Limb (tissue), 2 donors: ENCODE results near the gene GLP2R.
"Not testable (repeated sequence)": the region's sequence is repeated elsewhere in the genome, so short reads cannot be mapped to it uniquely, and the experiment has no call there.

Source experiments
- DNase-seq, 2 donors: peaks; one replicate each; pipeline ENCODE4 v3.0.0-alpha.2; 2016; ENCODE audit errors: extremely low spot score in 2 of 2

Gene GLP2R, protein sequence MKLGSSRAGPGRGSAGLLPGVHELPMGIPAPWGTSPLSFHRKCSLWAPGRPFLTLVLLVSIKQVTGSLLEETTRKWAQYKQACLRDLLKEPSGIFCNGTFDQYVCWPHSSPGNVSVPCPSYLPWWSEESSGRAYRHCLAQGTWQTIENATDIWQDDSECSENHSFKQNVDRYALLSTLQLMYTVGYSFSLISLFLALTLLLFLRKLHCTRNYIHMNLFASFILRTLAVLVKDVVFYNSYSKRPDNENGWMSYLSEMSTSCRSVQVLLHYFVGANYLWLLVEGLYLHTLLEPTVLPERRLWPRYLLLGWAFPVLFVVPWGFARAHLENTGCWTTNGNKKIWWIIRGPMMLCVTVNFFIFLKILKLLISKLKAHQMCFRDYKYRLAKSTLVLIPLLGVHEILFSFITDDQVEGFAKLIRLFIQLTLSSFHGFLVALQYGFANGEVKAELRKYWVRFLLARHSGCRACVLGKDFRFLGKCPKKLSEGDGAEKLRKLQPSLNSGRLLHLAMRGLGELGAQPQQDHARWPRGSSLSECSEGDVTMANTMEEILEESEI

GRCh38 chr17:9825641-9826150 lies at the start of gene GLP2R:
TSS of gene GLP2R (plus strand) at chr17:9825924. CDS start at chr17:9826064, 140 bp downstream.
- no peak for DNase-seq

GRCh38 chr17:9776911-9777310 lies 48.8 kb upstream of the GLP2R start:
- DNase-seq, result no peak

DNA sequence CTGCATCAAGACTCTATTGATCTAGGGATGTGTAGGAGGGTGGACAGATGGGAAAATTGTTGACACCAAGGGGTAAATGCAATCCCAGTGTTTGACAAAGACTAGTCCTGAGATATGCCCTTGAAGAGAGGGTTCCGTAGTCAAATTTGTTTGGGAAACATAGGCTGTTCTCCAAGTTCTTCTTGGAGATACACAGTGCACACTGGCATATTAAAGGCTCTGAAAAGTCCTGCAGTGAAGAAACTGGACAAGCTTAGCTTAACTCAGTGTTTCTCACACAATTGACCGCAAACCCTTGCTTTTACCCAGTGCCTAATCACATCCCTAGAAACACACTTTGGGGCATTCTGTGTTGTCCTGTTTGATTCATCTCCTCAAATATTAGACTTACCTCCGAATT lies 45.2 kb upstream of the GLP2R start:
- DNase-seq, result no peak

- DNase-seq, result no peak
Observed at GRCh38 chr17:9783050-9783449, 42.7 kb upstream of the GLP2R start.

DNA sequence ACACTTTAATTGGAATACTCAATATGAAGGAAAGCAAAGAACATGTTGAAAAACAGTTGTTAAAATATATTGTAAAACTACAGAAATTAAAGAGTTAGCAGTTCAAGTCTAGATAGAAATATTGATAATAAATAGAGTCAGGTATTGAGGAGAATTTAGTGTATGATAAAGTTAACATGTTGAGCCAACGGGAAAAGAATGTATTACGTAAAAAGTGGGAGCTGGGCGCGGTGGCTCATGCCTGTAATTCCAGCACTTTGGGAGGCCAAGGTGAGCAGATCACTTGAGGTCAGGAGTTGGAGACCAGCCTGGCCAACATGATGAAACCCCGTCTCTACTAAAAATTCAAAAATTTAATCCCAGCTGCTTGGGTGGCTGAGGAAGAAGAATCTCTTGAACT lies 42.3 kb upstream of the GLP2R start:
- not testable (repeated sequence) for DNase-seq

DNA sequence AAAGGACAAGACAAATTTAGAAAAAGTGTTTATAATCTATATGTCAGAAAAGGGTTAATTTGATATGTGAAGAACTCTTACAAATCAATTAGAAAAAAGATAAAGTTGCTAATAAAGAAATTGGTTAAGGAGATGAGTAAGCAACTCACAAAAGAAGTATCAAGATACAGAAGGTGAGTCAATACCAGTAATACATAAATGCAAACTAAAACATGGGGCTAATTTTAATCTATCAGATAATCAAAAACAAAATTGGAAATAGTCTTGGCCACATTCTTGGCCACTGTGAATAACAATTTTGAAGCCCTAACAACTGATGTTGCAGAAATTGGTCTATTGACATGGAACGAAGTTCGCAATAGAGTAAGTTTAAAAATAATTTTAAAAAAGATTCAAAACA lies 41.2 kb upstream of the GLP2R start:
- DNase-seq, result no peak

GRCh38 chr17:9788601-9789000 lies 37.1 kb upstream of the GLP2R start:
- no peak for DNase-seq

DNA sequence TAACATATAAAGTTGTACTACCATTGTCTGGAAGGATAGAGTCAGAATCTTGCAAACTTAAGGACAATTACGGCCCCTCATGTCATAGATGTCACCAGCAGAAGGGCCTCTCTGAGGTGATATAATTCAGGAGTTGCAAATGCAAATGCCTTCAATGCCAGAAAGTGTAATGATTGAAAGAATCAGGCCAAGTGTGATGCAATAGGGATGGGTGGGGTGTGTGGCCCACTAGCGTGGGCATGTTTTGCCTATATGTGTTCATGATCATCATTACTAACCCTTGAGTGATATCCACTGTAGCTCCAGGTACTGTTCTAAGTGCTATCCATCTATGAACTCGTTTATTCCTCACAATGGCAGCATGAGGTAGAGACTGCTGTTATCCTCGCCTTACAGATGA lies 35.4 kb upstream of the GLP2R start:
- no peak for DNase-seq

- peak; percentile 47 to 72 for DNase-seq
Observed at GRCh38 chr17:9790889-9791876, 34.5 kb upstream of the GLP2R start, which contains the start of gene DHRS7C. TSS of gene DHRS7C (minus strand) at chr17:9791592. CDS start at chr17:9791284, 308 bp downstream.

DNA sequence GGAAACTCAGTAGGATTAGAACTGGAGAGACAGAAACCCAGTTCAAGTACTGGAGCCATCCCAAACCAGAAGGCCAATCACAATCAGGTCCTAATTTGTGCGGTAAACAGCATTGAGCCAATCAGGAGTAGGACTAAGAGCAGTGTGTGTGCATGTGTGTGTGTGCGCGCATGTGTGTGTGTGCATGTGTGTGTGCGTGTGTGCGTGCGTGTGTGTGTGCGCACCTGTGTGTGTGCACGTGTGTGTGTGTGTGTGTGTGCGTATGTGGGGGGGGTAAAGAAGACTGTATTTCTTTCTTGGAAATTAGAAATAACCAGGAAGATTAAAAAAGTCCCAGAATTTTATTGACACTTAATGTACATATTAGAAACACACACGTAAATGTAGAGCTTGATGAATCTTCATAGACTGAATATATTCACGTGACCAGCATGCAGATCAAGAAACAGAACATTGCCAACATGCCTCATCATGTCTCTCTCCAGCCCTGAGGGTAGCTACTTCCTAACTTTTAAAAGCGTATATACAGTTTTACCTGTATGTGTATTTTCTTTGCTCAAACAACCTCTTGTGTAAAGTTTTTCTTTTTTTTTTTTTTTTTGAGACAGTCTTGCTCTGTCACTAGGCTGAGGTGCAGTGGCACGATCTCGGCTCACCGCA lies 33.4 kb upstream of the GLP2R start:
- DNase-seq, result no peak

- no peak for DNase-seq
Observed at GRCh38 chr17:9798008-9798407, 27.7 kb upstream of the GLP2R start.

- no peak for DNase-seq
Observed at GRCh38 chr17:9798724-9799123, 27.0 kb upstream of the GLP2R start.

DNA sequence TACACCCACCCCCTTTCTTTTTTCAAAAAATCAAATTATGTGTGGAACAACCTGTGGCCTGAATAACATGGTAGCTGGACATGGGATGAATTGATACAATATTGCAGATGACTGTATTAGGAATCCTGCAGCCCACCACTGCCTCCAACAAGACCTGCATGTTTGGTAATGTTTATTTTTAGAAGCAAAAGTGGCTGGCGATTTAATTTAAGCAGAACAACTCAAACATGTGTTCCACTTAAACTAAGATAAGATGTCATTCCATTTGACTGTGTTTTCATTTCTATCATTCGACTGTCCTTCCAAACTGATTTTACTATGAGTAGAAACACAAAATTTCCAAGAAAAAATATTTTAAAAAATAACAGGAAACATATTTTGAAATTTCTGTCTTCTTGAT lies 24.2 kb upstream of the GLP2R start:
- no peak for DNase-seq

- DNase-seq, result no peak
Observed at GRCh38 chr17:9802294-9802693, 23.4 kb upstream of the GLP2R start.

DNA sequence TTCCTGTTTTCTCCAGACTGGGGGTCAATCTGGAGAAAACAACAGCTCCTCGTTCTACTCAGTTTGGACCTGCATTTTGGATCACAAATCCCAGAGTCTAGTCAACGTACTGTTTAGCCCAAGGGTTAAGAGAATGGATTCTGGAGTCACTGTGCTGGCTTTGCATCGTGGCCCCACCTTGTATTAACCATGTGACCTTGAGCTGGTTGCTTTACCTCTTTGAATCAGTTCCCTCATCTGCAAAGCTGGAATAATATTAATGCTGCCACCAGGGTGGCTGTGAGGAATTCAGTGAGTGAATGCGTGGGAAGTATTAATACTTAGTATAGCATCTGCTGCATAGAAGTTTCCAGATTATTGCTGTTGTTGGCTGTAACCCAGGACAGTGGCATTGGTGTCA lies 23.0 kb upstream of the GLP2R start:
- no peak for DNase-seq

DNA sequence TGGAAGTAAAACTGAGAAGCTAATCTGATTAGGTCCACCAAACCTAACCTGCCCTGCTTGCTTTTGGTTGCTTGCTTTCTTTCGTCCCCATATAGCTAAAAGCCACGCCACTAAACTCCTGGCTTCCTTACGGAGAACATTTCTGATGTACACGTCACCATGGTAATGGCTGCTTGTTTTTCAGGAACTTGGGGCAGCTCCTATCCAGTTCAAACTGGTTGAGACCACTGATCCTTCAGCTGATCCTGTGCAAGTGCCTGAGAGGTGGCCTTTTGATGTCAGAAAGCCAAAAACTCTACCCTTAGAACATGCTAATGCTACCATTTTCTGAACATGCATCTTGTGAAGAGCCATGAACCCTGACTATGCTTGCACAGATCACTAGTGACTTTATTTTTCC lies 20.0 kb upstream of the GLP2R start:
- DNase-seq, result no peak

DNA sequence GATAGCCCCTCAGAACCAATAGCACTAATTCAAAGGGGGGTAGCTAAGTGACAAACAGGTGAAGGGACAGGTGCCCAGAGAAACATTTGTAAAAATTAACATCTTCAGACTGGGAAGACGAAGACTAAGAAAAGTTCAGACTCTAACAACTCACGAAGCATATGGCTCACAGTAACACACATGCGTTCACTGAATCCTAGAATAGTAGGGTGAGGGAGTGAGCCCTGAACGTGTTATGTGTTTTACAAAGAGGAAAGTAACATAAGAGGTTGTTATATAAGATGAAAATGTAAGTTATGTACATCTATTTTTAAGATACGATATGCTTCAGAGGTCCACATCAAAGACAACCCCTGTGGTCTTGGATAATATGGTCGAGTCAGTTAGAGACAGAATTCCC lies 19.0 kb upstream of the GLP2R start:
- no peak for DNase-seq

DNA sequence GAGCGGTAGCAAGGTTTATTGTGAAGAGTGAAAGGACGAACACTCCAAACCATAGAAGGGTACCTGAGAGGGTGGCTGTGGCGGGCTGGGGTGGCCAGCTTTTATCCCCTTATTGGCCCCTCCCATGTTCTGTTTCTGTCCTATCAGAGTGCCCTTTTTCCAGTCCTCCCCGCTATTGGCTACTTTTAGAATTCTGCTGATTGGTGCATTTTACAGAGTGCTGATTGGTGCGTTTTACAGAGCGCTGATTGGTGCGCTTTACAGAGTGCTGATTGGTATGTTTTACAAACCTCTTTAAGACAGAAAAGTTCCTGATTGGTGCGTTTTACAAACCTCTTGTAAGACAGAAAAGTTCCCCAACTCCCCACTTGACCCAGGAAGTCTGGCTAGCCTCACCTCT lies 16.3 kb upstream of the GLP2R start:
- DNase-seq, result no peak

DNA sequence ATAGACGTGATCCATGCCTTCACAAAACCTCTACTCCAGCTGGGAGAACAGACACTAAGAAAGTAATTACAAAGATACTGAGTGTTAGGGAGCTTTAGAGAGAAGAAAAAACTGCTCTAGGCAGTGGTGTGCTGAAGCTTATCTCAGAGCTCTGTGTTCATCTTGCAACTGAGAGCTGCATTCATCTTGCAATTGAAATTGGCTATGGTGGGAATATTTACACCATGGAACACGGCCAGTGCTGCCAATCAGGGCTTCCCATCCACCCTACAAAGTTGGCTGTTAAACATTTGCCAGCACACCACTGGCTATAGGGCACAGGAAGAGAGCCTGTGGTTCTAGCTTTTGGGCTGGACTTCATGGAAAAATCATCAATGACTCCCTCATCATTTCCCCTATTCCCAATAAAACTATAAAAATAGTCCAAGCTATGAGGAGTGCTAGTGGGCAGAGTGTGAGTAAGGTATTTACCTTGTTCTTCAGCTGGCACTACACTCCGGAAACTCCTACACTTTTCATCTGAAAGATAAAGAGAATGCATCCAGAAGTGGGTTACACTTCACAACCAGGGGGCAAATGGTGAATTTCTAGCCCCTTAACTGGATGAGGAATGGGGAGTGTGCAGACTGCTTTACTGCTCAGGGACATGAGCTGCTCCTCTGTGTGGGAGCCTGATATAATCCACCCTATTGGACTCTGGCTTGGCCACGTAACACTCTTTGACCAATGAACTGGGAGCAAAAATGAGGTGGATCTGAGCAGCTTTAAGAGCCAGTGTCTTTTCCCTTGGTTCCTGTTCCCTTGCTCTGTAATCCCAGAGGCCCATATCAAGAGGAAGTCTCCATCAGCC lies 15.4 kb upstream of the GLP2R start:
- no peak for DNase-seq

DNA sequence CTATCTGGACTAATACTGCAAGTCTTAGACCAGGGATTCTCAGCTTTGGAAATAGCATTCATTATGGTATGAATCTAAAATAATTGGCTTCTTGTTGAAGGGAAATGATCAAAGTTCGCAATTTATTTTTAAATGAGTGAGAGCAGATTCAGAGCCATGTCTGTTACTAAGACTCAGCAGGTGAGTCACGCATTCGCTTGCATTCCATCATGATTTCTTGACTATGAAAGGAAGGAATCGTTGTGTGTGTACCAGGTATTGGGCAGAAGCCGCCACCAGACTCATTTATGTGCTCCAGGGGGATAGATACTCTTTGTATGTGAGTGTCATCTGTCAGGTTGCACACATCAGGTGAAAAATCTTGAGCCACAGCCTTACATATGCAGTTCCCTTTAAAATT lies 14.6 kb upstream of the GLP2R start:
- DNase-seq, result no peak
